Measurements from ENCODE around the gene CREM.

GRCh38 chr10:35136263-35136815, 9.7 kb downstream of the CREM start:
- no peak for TF ChIP-seq CTCF (conservative IDR thresholded peaks at IDR 0.05; ENCODE audit: low read depth, low read length)
- no peak for TF ChIP-seq MAZ (IDR thresholded peaks at IDR 0.05; ENCODE audit: borderline replicate concordance, low read depth, low read length)
- TF ChIP-seq FOS (IDR thresholded peaks at IDR 0.05; ENCODE audit: low read depth, low read length), result no peak
- TF ChIP-seq RAD21 (IDR thresholded peaks at IDR 0.05; ENCODE audit: low read length), result no peak
- no peak for TF ChIP-seq NFE2L2 (IDR thresholded peaks at IDR 0.05; ENCODE audit: low read depth, low read length)

Data from IMR-90 (cell line).